Activated naive CD4-positive, alpha-beta T cell treated with anti-CD3 and anti-CD28 coated beads, Interleukin-2, amount 50 U/mL, for 24 hours (primary cell): ENCODE measurements around the gene PC.
"Not testable (repeated sequence)": the region's sequence is repeated elsewhere in the genome, so short reads cannot be mapped to it uniquely, and the experiment has no call there.

Experiments used
- H3K27ac Mint-ChIP-seq: one replicate; pipeline ENCODE4 v1.8.0; 2021; ENCODE audit warnings: mild to moderate bottlenecking, mixed read lengths
- H3K27me3 Mint-ChIP-seq: one replicate; pipeline ENCODE4 v1.8.0; 2021; ENCODE audit warnings: mixed read lengths
- H3K36me3 Mint-ChIP-seq: one replicate; pipeline ENCODE4 v1.8.0; 2021; ENCODE audit warnings: mixed read lengths
- H3K4me1 Mint-ChIP-seq: one replicate; pipeline ENCODE4 v1.8.0; 2021; ENCODE audit warnings: mixed read lengths
- H3K4me3 Mint-ChIP-seq: one replicate; pipeline ENCODE4 v1.8.0; 2021; ENCODE audit warnings: mild to moderate bottlenecking, mixed read lengths
- H3K9me3 Mint-ChIP-seq: one replicate; pipeline ENCODE4 v1.8.0; 2021; ENCODE audit warnings: mixed read lengths

PC gene, protein sequence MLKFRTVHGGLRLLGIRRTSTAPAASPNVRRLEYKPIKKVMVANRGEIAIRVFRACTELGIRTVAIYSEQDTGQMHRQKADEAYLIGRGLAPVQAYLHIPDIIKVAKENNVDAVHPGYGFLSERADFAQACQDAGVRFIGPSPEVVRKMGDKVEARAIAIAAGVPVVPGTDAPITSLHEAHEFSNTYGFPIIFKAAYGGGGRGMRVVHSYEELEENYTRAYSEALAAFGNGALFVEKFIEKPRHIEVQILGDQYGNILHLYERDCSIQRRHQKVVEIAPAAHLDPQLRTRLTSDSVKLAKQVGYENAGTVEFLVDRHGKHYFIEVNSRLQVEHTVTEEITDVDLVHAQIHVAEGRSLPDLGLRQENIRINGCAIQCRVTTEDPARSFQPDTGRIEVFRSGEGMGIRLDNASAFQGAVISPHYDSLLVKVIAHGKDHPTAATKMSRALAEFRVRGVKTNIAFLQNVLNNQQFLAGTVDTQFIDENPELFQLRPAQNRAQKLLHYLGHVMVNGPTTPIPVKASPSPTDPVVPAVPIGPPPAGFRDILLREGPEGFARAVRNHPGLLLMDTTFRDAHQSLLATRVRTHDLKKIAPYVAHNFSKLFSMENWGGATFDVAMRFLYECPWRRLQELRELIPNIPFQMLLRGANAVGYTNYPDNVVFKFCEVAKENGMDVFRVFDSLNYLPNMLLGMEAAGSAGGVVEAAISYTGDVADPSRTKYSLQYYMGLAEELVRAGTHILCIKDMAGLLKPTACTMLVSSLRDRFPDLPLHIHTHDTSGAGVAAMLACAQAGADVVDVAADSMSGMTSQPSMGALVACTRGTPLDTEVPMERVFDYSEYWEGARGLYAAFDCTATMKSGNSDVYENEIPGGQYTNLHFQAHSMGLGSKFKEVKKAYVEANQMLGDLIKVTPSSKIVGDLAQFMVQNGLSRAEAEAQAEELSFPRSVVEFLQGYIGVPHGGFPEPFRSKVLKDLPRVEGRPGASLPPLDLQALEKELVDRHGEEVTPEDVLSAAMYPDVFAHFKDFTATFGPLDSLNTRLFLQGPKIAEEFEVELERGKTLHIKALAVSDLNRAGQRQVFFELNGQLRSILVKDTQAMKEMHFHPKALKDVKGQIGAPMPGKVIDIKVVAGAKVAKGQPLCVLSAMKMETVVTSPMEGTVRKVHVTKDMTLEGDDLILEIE

DNA sequence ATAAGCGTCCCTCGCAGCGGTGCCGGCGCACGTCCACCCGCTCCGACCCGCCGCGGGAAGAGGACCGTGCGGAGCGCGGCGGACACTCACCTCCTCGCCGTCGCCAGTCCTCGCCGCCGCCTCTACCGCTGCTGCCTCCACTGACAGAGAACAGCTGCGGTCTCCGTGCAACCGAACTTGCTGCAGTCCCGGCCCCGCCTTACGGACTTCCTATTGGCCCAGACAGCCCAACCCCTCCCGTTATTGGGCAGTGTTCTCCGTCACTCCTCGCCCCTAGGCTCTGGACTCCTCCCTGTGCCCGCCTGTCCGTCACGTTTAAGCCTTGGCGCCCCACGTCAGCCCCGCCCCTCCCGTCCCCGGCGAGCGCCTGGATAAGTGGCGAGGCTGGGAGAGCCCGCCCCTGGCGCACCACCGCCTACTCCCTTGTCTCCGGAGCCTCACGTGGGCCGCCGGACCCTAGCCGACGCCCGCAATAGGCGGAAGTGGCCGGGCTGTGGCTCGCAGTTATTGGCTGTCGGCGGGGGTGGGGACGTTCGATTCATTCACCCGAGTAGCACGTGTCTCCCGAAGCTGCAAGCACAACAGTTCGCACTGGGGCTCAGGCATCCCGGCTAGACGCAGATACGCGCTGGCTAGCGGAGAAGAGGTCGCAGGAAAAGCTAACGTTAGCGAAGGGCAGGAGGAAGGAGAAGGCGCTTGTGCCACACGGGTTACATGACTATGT is at the start of gene PC:
PC (minus strand) TSS at position 152 of the 724 bp plus-strand sequence. CDS start 86,224 bp downstream, outside the sequence.
- H3K36me3 Mint-ChIP-seq: no peaks in the 10 kb centered on the region
- H3K4me3 Mint-ChIP-seq: peak within 1 kb of the TSS; percentile 80
- no peaks in the 10 kb centered on the region for H3K9me3 Mint-ChIP-seq
- H3K27ac Mint-ChIP-seq: peak within 1 kb of the TSS; percentile 97
- H3K27me3 Mint-ChIP-seq: no peaks in the 10 kb centered on the region
- peaks cover 26% of the 10 kb centered on the region for H3K4me1 Mint-ChIP-seq

DNA sequence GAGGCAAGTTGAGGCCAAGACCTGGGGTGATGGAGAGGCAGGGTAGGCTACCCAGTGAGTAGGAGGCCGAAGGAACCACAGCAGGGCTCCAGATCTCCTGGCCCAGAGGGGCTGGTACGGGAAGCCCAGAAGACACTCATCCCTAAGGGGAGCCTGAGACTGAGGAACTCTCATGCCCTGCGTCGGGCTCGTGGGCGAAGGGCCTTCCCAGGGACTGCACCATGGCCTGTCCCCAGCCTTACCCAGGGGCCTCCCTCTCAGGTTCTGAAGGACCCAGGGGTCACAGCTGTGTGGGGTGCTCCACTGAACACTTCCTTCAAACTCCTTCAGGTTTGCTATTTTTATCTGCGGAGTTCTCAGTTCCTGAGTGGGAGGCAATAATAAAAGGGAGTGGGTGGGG is 48.9 kb upstream of the PC start:
- peaks cover 5% of the 10 kb centered on the region for H3K4me1 Mint-ChIP-seq
- no peaks in the 10 kb centered on the region for H3K36me3 Mint-ChIP-seq
- H3K27ac Mint-ChIP-seq: no peak overlapping the region
- H3K9me3 Mint-ChIP-seq: no peaks in the 10 kb centered on the region
- H3K27me3 Mint-ChIP-seq: no peaks in the 10 kb centered on the region
- no peak overlapping the region for H3K4me3 Mint-ChIP-seq

DNA sequence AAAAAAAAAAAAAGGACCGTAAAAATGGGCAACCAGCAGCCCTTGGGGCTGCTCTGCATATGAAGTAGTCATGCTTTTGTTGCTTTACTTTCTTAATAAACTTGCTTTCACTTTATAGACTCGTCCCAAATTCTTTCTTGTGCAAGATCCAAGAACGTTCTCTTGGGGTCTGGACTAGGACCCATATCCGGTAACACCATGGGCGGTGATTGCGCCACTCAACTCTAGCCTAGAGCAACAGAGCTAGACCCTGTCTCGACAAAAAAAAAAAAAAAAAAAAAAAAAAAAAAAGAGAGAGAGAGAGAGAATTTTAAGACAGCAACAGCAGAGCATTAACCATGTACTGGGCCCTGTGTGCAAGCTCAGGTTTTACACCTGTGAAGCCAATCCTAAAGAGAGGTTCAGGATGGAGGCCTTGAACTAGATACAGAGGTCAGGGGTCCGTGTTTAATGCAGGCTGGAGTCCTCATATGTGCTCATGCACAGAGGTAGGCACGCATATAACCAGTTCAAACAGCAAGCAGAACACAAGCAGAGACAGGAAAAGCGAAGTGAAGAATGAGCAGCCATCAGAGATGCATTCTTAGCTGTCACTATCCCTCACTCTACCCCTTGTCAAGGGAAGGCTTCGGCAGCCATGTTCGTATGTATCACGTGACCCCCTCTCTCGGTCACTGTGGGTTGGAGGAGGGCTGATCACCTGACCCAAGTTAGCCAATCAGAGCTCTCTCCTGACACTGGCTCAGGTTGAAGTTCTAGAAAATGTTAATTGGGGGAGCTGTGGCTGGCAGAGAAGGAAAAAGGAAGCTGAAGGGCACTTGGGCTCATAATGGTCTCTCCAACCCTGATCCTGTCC is 48.1 kb upstream of the PC start:
- H3K27me3 Mint-ChIP-seq: no peaks in the 10 kb centered on the region
- no peaks in the 10 kb centered on the region for H3K36me3 Mint-ChIP-seq
- H3K27ac Mint-ChIP-seq: no peak overlapping the region

DNA sequence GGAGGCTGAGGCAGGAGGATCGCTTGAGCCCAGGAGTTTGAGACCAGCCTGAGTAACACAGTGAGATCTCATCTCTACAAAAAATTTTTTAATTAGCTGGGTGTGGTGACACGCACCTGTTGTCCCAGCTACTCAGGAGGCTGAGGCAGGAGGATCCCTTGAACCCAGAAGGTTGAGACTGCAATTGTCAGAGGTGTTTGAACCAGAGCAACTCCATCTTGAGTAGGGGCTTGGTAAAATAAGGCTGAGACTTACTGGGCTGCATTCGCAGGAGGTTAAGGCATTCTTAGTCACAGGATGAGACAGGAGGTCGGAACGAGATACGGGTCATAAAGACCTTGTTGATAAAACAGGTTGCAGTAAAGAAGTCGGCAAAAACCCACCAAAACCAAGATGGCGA is 47.0 kb upstream of the PC start:
- not testable (repeated sequence) for H3K27me3 Mint-ChIP-seq, H3K4me1 Mint-ChIP-seq, H3K27ac Mint-ChIP-seq, H3K9me3 Mint-ChIP-seq, H3K36me3 Mint-ChIP-seq, H3K4me3 Mint-ChIP-seq

More for the DNA sequence above, 48.1 kb upstream of the PC start:
- Mint-ChIP-seq H3K4me1 (peaks cover 5% of the 10 kb centered on the region), H3K4me3 (no peak overlapping the region), H3K9me3 (no peaks in the 10 kb centered on the region)

DNA sequence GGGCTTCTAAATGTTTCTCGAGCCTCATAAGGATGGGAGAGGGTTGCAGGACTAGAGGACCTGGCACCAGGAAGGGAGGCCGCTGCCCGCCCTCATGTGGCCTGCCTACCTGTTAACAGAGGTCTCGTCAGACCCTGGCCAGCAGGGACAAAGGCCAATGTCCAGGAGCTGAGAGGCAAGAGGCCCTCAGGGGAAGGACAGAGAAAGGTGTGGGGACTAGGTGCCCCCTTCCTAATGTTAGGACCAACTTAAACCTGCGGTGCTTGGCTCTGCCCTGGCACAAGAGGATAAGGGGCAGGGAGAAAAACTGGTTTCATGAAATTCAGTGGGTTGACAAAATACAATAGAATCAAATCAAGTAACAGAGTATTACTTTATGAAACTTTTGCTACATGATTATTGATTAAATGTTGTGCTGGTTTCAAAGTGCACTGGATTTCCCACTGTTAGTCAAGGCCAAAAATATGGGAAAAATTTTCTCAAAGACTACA is 44.8 kb upstream of the PC start:
- Mint-ChIP-seq H3K4me3 (no peak overlapping the region), H3K4me1 (peaks cover 5% of the 10 kb centered on the region), H3K27me3 (no peaks in the 10 kb centered on the region), H3K36me3 (no peaks in the 10 kb centered on the region), H3K27ac (no peak overlapping the region), H3K9me3 (no peaks in the 10 kb centered on the region)

DNA sequence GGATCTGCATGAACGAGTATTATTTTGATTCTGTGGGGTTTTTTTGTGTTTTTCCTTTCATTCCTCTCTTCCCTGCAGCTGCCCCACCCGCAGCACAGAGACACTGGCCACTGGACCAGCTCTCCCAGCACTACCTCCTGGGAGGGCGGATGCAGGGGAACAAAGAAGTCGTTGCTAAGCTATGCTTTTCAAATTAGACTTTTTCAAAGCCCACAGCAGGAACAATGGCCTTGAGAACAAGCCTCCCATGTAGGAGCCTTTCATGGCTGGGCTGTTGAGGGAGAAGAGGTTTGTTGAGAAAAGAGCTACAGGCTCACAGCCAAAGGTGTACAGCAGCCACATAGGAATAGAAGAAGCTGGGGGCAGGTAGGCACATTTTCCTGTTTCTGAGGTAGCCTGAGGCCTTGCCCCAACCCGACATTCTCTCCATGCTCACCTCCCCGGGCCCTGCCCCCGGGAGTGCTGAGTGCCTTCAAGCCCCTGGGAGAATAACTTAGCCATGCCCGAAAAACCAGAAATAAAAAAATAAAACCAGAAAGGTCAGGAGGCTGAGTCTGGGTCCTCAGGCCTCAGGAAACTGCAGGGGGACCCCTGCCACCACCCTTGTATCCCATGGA is 44.2 kb upstream of the PC start:
- no peak overlapping the region for H3K4me3 Mint-ChIP-seq
- H3K27ac Mint-ChIP-seq: no peak overlapping the region
- no peaks in the 10 kb centered on the region for H3K36me3 Mint-ChIP-seq
- H3K27me3 Mint-ChIP-seq: no peaks in the 10 kb centered on the region
- no peaks in the 10 kb centered on the region for H3K9me3 Mint-ChIP-seq
- H3K4me1 Mint-ChIP-seq: peaks cover 5% of the 10 kb centered on the region

DNA sequence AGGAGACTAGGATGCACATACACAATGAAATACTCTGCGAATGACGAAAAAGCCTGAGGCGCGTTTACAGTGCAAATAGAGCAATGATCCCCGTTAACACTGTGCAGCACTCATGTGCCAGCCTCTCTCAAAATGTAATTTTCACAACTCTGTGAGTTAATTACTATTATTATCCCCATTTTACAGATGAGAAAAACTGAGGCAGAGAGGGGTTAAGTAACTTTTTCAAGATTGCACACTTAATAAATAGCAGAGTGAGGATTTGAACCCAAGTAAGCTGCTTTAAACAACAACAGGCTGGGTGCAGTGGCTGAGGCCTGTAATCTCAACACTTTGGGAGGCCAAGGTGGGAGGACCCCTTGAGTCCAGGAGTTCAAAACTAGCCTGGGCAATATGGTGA is 43.1 kb upstream of the PC start:
- Mint-ChIP-seq H3K4me3 (no peak overlapping the region), H3K27me3 (no peaks in the 10 kb centered on the region), H3K27ac (no peak overlapping the region), H3K36me3 (no peaks in the 10 kb centered on the region), H3K4me1 (no peaks in the 10 kb centered on the region), H3K9me3 (no peaks in the 10 kb centered on the region)

DNA sequence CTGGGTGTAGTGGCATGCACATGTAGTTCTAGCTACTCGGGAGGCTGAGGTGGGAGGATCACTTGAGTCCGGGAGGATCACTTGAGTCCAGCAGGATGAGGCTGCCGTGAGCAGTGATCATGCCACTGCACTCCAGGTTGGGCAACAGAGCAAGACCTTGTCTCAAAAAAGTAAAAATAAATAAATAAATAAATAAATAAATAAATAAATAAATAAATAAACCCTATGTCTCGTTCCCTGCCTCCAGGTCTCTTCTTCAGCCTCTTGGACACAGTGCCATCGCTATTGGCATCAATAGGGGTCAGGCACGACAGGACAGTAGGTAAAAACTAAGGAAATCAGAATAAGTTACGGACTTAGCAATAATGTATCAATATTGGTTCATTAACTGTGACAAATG is 41.4 kb upstream of the PC start:
- no peaks in the 10 kb centered on the region for H3K27me3 Mint-ChIP-seq
- H3K36me3 Mint-ChIP-seq: no peaks in the 10 kb centered on the region
- H3K4me1 Mint-ChIP-seq: no peaks in the 10 kb centered on the region
- no peak overlapping the region for H3K27ac Mint-ChIP-seq
- no peak overlapping the region for H3K4me3 Mint-ChIP-seq
- H3K9me3 Mint-ChIP-seq: no peaks in the 10 kb centered on the region

DNA sequence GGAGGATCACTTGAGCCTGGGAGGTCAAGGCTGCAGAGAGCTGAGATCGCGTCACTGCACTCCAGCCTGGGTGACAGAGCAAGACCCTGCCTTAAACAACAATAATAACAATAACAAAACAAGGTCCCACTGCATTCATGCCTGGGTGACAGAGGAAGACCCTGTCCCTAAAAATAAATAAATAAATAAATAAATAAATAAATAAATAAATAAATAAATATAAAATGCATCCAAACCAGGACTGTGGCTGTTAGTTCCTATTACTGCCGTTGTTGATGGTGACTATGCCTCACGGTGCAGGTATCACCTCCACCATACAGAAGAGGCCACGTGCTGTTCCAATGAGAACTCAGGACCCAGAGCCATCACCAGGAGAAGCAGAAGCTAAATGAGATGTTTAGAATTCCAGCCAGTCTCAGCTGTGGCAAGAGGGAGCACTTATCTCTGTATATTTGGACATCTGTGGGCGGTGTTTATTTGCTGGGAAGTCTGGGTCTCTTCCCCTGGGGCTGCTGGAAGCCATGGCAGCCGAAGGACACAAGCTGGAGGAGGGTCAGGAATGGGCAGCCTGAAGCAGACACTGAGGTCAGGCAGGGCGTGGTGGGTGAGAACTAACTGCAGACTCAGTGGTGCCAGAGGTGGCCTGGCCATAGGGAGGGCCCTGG is 38.6 kb upstream of the PC start:
- Mint-ChIP-seq H3K27ac (no peak overlapping the region), H3K4me3 (no peak overlapping the region), H3K36me3 (no peaks in the 10 kb centered on the region), H3K9me3 (no peaks in the 10 kb centered on the region), H3K4me1 (no peaks in the 10 kb centered on the region), H3K27me3 (peaks cover 1% of the 10 kb centered on the region)

DNA sequence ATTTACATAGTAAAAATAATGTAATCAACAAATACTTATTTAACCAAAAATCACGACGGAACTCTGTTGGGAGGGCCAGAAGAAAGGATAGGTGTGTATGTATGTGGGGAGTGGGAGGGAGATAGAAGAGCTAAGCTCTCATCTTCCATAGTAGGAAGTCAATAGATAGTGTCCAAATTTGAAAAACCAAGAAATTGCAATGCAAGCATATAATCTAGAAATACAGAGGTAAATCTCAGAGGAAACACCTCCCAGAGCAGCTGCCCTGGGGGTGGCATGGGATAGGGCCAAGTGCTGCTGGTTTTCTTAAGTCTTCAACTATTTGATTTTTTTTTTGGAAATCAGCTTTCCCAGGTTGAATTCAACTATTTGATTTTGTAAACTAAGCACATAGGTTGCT is 33.9 kb upstream of the PC start:
- Mint-ChIP-seq H3K4me1 (no peaks in the 10 kb centered on the region), H3K36me3 (no peaks in the 10 kb centered on the region), H3K27ac (no peak overlapping the region), H3K27me3 (peaks cover 5% of the 10 kb centered on the region), H3K9me3 (no peaks in the 10 kb centered on the region), H3K4me3 (no peak overlapping the region)

DNA sequence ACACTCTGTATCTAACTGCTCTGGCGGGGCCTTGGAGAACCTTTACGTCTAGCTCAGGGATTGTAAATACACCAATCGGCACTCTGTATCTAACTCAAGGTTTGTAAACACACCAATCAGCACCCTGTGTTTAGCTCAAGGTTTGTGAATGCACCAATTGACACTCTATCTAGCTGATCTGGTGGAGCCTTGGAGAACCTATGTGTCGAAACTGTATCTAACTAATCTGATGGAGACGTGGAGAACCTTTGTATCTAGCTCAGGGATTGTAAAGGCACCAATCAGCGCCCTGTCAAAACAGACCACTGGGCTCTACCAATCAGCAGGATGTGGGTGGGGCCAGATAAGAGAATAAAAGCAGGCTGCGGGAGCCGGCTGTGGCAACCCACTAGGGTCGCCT is 31.2 kb upstream of the PC start:
- not testable (repeated sequence) for H3K4me1 Mint-ChIP-seq, H3K27me3 Mint-ChIP-seq, H3K36me3 Mint-ChIP-seq

DNA sequence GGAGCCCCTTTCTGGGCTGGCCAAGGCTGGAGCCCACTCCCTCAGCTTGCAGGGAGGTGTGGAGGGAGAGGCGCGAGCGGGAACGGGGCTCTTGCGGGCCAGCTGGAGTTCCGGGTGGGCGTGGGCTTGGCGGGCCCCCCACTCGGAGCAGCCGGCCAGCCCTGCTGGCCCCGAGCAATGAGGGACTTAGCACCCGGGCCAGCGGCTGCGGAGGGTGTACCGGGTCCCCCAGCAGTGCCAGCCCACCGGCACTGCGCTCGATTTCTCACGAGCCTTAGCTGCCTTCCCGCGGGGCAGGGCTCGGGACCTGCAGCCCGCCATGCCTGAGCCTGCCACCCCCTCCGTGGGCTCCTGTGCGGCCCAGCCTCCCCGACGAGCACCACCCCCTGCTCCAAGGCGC is 30.6 kb upstream of the PC start:
- not testable (repeated sequence) for H3K4me1 Mint-ChIP-seq, H3K27ac Mint-ChIP-seq, H3K9me3 Mint-ChIP-seq, H3K36me3 Mint-ChIP-seq, H3K4me3 Mint-ChIP-seq, H3K27me3 Mint-ChIP-seq

More for the DNA sequence above, 31.2 kb upstream of the PC start:
- H3K9me3 Mint-ChIP-seq, H3K27ac Mint-ChIP-seq, H3K4me3 Mint-ChIP-seq: not testable (repeated sequence)

DNA sequence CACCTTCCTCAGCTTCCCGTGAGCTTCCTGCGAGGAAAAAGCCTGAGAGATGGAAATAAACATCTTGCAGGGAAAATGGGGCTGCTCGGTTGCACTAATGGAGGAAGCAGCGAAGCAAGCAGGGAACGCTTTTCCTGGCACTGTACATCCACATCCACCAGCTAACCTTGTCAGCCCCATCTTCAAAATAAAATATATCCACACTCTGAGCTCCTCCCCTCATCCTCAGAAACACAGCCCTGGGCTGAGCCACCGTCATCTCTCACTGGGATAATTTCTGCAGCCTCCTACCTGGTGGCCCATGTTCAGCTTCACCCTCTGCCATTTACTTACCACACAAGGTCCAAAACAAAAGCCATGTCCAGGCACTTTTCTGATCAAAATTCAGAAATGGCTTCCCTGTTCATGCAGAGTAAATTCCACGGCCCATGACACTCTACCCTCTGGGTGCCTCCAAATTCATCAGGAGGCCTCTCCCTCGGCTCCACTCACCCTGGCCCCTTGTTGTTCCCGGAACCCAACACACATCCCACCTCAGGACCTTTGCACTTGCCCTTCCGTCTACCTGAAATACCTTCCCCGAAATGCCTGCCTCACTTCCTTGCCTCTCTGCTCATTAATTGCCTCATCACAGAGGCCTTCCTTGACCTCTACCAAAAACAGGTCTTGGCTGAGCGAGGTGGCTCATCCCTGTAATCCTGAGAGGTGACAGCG is 29.9 kb upstream of the PC start:
- Mint-ChIP-seq H3K4me1 (no peaks in the 10 kb centered on the region), H3K36me3 (no peaks in the 10 kb centered on the region), H3K4me3 (no peak overlapping the region), H3K27ac (no peak overlapping the region), H3K27me3 (peaks cover 4% of the 10 kb centered on the region), H3K9me3 (no peaks in the 10 kb centered on the region)
